Measurements from ENCODE around the gene CD300H.
"Not testable (repeated sequence)": the region's sequence is repeated elsewhere in the genome, so short reads cannot be mapped to it uniquely, and the experiment has no call there.

The CD300H gene

GRCh38 chr17:74591503-74591902 is 24.2 kb upstream of the CD300H start:
- no peak for DNase-seq (ENCODE audit: extremely low spot score, insufficient read length, low read depth)
- FAIRE-seq = no peak

GRCh38 chr17:74585711-74586110 is 18.4 kb upstream of the CD300H start:
- FAIRE-seq = no peak
- DNase-seq (ENCODE audit: extremely low spot score, insufficient read length, low read depth) = no peak

GRCh38 chr17:74584292-74585060 is 17.2 kb upstream of the CD300H start:
- FAIRE-seq = no peak

GRCh38 chr17:74582633-74583032 is 15.3 kb upstream of the CD300H start:
- FAIRE-seq = no peak
- DNase-seq (ENCODE audit: extremely low spot score, insufficient read length, low read depth) = no peak

More at GRCh38 chr17:74584292-74585060, 17.2 kb upstream of the CD300H start:
- DNase-seq (ENCODE audit: extremely low spot score, insufficient read length, low read depth) = no peak

GRCh38 chr17:74579900-74580299 is 12.6 kb upstream of the CD300H start:
- no peak for DNase-seq (ENCODE audit: extremely low spot score, insufficient read length, low read depth)
- no peak for FAIRE-seq

- FAIRE-seq = no peak
- no peak for DNase-seq (ENCODE audit: extremely low spot score, insufficient read length, low read depth)
These were observed 11.7 kb upstream of the CD300H start for GRCh38 chr17:74578979-74579378.

GRCh38 chr17:74574489-74575142 is 7.3 kb upstream of the CD300H start:
- no peak for DNase-seq (ENCODE audit: extremely low spot score, insufficient read length, low read depth)

GRCh38 chr17:74573635-74574034 is 6.3 kb upstream of the CD300H start:
- not testable (repeated sequence) for DNase-seq (ENCODE audit: extremely low spot score, insufficient read length, low read depth); FAIRE-seq

More at GRCh38 chr17:74574489-74575142, 7.3 kb upstream of the CD300H start:
- FAIRE-seq = no peak

- DNase-seq (ENCODE audit: extremely low spot score, insufficient read length, low read depth) (no peak), FAIRE-seq (no peak)
These were observed 5.9 kb upstream of the CD300H start for GRCh38 chr17:74573169-74573568.

- DNase-seq (ENCODE audit: extremely low spot score, insufficient read length, low read depth) (no peak), FAIRE-seq (no peak)
These were observed 4.4 kb upstream of the CD300H start for GRCh38 chr17:74571621-74572270.

GRCh38 chr17:74569020-74570003 is 2.0 kb upstream of the CD300H start:
- FAIRE-seq = no peak

GRCh38 chr17:74568106-74568873 is 981 bp upstream of the CD300H start:
- DNase-seq (ENCODE audit: extremely low spot score, insufficient read length, low read depth) (no peak), FAIRE-seq (peak; percentile 45)

More at GRCh38 chr17:74569020-74570003, 2.0 kb upstream of the CD300H start:
- DNase-seq (ENCODE audit: extremely low spot score, insufficient read length, low read depth) = no peak

- FAIRE-seq (peak; percentile 74), DNase-seq (ENCODE audit: extremely low spot score, insufficient read length, low read depth) (no peak)
These were observed 1.1 kb downstream of the CD300H start for GRCh38 chr17:74566132-74566753.

GRCh38 chr17:74565126-74565525 is 2.2 kb downstream of the CD300H start:
- DNase-seq (ENCODE audit: extremely low spot score, insufficient read length, low read depth) (no peak), FAIRE-seq (no peak)

GRCh38 chr17:74563358-74563757 is 4.0 kb downstream of the CD300H start:
- no peak for FAIRE-seq
- DNase-seq (ENCODE audit: extremely low spot score, insufficient read length, low read depth) = no peak

GRCh38 chr17:74561586-74561985 is 5.7 kb downstream of the CD300H start:
- no peak for DNase-seq (ENCODE audit: extremely low spot score, insufficient read length, low read depth)
- FAIRE-seq = no peak

GRCh38 chr17:74558882-74559519 is 8.3 kb downstream of the CD300H start:
- DNase-seq (ENCODE audit: extremely low spot score, insufficient read length, low read depth) = no peak

GRCh38 chr17:74558402-74558801 is 8.9 kb downstream of the CD300H start:
- not testable (repeated sequence) for DNase-seq (ENCODE audit: extremely low spot score, insufficient read length, low read depth); FAIRE-seq

More at GRCh38 chr17:74558882-74559519, 8.3 kb downstream of the CD300H start:
- no peak for FAIRE-seq
